Sciatic nerve (tissue), 2 donors: ENCODE data around the gene RPP25L. TPM values are rescaled to one million over a fixed set of nuclear protein-coding genes. Genes with fewer than 3 reads are reported as not detected.
"Not testable (repeated sequence)": the region's sequence is repeated elsewhere in the genome, so short reads cannot be mapped to it uniquely, and the experiment has no call there.

Experiments
- ATAC-seq: fragments of 200-7000 bp; cut with Tn5 transposase; one replicate; pipeline ENCODE4 v1.9.1; 2020; ENCODE audit warnings: mild to moderate bottlenecking, moderate library complexity
- DNase-seq: peaks from one replicate; pipeline ENCODE4 v3.0.0-alpha.2; 2020; ENCODE audit warnings: low spot score
- intact Hi-C: fragments of 100-400 bp; cut with DNase I; formaldehyde crosslinking; loops from one replicate; pipeline ENCODE4 v1.14.2; 2022
- total RNA-seq: library from RNA; stranded (reverse); fragmentation: NEBNext Ultra II Directional; extraction: Animal tissue kit (Norgen Biotek cat#: 25700); gene quantifications from one replicate; pipeline ENCODE4 v1.2.1, GENCODE V29; 2021
- donor health status: DM: no; HTN: no; CAD: no.
- donor health status: DM: no; HTN: no; CAD: no.

The RPP25L gene
- total RNA-seq, 1 donor from 2014 or later, result 17.0 TPM

GRCh38 chr9:34642679-34643078 lies 30.8 kb upstream of the RPP25L start:
- ATAC-seq, result no peak
- no peak for DNase-seq
- intact Hi-C loops, result no loop called here

- intact Hi-C loops, DNase-seq, ATAC-seq: not testable (repeated sequence)
Observed at GRCh38 chr9:34639322-34639721, 27.4 kb upstream of the RPP25L start.

DNA sequence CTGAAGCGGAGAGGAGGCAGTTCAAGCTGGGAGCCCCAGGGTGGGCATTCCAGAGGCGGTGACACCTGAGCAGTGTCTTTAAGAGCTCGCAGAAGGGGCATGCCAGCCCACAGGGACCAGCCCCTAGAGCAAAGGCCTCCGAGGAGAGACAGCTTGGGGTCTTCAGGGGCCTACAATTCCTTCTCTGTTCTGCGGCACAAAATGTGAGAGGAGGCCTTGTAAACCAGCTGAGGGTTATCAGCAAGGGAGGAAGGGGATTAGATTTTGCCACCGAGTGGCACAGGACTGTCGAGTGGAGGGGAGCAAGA lies 26.2 kb upstream of the RPP25L start:
- intact Hi-C loops, result no loop called here
- DNase-seq (no peak), ATAC-seq (no peak)

DNA sequence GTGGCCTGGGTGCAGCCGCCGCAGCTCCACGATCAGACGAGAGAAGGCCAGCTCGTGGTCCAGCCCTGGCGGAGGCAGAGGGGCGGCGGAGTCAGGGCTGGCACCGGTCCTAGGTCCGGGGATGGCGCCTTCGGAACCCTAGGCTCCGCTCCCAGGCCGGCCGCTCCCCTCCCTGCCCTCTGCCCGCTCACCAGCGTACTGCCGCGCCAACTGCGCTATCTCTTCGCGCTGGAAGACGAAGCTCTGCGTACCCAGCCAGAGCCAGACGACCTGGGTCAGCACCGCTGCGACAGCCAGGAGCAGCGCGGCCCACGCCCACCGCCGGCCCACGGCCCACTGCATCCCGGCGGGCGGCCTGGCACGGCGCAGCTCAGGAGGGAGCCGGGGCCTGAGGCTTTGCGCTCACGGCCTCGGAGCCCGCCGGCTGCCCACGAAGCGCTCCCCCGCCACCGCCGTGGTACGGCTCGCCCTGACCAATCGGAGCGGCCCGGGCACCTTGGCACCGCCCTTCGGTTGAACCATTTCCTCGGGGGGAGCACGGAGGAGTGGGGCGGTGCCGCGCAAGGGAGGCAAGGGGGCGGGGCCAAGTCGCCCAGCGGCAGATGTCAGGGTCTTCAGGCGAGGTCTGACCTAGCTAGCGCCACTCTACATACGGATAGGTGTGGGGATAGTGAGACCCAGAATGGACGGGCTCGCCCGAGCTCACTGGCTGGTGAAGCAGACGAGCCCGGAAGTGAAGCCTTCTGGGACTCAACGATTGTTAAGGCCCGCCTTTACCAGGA lies 25.6 kb upstream of the RPP25L start, which contains the start of gene SIGMAR1:
Gene SIGMAR1 (minus strand): TSS at position 432 of the 782 bp plus-strand sequence. CDS start 90 bp downstream, at position 342.
- intact Hi-C loops, result no loop called here
- ATAC-seq (peak; percentile 98), DNase-seq (peak; percentile 97)

DNA sequence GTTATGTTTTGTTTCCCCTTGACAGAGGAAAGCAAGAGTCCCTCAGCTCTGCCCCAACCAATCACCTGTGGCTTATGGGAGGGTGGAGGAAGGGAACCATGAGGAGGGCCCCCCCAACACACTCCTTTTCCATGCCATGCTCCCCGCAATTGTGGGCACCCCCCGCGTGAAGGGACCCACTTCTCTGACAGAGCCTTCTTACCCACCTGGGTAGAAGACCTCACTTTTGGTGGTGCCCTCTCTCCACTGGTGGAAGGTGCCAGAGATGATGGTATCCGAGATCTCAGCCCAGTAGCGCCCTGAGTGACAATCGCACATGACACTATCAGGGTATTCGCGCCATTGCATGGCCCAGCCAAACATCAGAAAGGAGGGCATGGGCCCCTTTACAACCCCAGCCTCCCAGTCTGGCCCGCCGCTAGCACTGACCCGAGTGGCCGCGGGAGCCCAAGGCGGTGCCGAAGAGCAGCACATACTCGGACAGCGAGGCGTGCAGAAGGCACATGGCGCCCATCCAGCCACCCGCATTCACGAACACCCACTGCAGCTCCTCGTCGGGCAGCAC lies 25.0 kb upstream of the RPP25L start:
- intact Hi-C loops, result no loop called here
- DNase-seq (peak; percentile 76), ATAC-seq (no peak)

GRCh38 chr9:34635556-34635955 lies 23.7 kb upstream of the RPP25L start:
- intact Hi-C loops, result no loop called here
- no peak for DNase-seq
- ATAC-seq, result no peak

GRCh38 chr9:34634551-34635248 lies 22.8 kb upstream of the RPP25L start:
- no peak for DNase-seq
- intact Hi-C loops, result no loop called here

GRCh38 chr9:34633851-34634550 lies 22.1 kb upstream of the RPP25L start:
- intact Hi-C loops, result no loop called here
- DNase-seq, result peak; percentile 80
- peak; percentile 48 for ATAC-seq

More at GRCh38 chr9:34634551-34635248, 22.8 kb upstream of the RPP25L start:
- no peak for ATAC-seq

- intact Hi-C loops, result no loop called here
- no peak for ATAC-seq
- no peak for DNase-seq
Observed at GRCh38 chr9:34633166-34633565, 21.3 kb upstream of the RPP25L start.

DNA sequence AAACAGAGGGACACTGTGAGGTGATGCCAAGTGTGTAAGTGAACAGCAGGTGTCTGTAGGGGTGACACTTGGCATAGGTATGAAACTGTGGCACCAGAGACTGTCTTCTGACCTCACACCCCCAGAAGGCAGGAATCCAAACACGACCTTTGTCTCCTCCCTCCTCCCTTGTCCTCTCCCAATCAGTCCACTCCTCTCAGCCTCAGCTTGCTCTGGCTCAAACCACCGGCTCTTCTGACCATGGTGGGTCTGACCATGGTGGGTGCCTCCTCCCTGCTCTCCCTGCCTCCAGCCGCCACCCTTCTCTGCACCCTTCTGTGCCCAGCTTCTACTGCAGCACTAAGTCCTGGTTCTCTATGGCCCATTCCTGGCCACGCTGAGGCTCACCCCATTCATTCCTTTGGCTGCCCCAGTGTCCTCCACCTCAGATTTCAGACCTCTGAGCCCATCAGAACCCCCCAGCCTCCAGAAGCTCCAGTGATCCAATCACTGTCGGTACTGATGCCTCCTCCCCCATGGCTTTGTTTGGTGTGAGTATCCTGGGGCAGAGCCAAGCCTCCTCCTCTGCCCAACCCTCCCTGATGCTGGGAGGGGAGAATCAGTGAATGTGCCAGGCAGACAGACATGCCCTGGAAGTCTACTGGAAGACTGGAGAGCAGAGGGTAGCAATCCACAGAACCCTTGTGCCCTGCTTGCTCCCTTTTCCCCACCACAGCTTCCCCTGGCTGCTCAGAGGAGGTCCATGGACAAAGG lies 18.7 kb upstream of the RPP25L start:
- no peak for DNase-seq
- intact Hi-C loops, result no loop called here
- no peak for ATAC-seq

DNA sequence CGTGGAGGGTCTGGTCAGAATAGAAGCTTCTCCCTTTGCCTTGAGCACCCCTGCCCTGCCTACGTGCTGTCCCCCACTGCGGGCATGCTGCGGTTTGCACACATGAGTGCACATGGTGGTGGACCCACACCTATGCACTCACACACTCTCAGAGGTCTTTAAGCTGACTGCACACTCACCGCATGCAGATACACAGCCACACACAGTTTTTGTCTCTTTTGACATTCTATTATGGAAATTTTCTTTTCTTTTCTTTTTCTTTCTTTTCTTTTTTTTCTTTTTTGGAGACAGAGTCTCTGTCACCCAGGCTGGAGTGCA lies 17.6 kb upstream of the RPP25L start:
- ATAC-seq (no peak), DNase-seq (no peak)
- intact Hi-C loops, result loop anchor here (2.0 kb wide), 1 partner anchor 17 kb away; the partner anchor contains the start of gene RPP25L

GRCh38 chr9:34628656-34629490 lies 17.0 kb upstream of the RPP25L start, which contains the start of gene ARID3C:
Gene ARID3C (minus strand): TSS chr9:34629066. CDS start chr9:34628014, 1,052 bp downstream.
- intact Hi-C loops, result loop anchor here (2.0 kb wide), 1 partner anchor 16 kb away; the partner anchor contains the start of gene RPP25L
- peak; percentile 21 for ATAC-seq
- DNase-seq, result no peak

DNA sequence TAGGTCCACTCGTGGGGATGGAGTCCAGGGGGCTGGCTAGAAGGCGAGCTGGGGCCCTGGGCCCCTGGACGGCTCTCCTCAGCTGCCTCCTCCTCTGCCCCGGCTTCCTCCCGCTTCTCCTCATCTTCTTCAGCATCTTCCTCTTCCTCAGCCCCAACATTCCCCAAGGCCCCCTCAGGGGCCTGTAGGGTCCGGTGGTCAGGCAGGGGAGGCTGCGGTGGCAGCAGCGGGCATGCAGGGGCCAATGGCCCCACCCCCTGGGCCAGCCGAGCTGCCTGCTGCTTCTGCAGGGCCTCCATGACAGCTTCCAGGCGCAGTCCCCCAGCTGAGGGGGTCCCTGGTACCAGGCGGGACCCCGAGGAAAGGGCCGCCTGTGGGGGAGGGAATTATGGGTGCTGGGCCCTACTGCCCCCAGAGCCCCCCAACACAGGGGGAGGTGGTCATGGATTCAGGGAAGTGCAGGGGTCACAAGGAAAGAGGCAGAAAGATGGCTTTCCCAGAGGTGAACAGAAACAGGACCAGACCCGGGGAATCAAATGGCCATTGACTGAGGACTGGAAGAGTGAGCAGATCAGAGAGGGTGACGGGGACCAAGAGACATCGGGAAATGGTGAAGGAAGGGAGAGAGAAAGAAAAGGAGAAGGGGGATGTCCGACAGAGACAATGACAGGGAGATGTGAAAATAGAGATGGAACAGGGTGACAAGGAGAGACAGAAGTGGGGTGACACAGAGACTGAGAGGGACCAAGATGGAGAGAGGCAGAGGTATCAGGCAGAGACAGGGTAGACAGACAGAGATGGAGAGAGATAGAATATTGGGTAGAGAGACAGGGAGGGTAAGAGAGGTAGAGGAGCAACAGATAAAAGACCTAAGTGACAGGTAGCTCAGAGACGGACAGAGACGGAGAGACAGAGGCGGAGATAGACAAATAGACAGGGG lies 16.1 kb upstream of the RPP25L start:
- no peak for DNase-seq
- intact Hi-C loops, result loop anchor here (2.0 kb wide), 1 partner anchor 15 kb away; the partner anchor contains the start of gene RPP25L
- no peak for ATAC-seq

DNA sequence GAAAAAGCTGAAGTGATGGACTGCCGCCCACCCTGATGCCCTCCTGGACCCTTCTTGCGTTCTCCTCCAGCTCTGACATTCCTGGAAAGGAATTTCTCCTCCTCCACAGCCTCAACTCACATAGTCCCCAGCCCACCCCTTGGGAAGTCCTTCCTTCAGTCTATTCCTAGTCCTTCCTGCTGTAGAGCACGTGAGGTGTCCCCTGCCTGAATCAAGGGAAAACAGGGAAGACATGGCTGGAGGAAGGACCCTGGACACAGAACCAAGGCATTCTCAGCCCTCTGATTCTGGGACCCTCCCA lies 13.2 kb upstream of the RPP25L start:
- intact Hi-C loops, result no loop called here
- no peak for DNase-seq
- no peak for ATAC-seq

DNA sequence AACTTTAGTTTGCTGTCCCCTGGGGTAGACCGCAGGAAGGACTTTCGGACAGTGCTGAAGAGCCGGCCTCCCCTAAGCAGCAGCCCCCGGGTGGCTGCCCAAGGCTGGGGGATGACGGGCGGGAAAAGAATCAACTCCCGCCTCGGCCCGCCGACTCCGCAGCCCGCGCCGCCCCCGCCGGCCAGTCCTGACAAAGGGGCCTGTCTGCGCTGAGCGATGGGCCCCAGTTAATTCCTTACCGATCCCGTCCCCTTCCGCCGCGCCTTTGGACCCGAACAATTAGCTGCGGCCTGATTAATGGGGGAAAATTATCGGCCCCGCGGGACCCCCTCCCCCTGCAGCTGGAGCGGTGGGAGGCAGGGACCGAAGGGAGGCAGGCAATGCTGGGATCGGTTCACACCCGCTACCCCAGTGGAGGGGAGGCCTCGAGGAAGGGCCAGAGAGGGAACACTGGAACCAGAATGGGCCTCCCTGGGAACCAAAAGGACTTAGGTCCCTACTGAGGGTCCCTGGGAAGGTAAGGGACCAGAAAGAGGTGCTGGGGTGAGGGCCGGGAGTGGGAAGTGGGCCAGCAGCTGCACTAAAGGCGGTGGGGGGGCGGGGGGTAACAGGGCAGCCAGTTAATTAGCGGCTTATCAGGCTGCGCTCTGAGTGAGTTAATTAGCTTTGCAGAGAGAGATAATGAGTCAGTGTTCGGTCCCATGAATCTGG lies 12.7 kb upstream of the RPP25L start:
- ATAC-seq (no peak), DNase-seq (no peak)
- intact Hi-C loops, result no loop called here
